K562 treated with DMSO at 1 percent for 24 hours (cell line): ENCODE results near the gene SYCP1. TPM values are rescaled to one million over a fixed set of nuclear protein-coding genes. Genes with fewer than 3 reads are reported as not detected.

Experiments
- total RNA-seq: library from RNA; unstranded; fragments of 300-600 nt; gene quantifications from 2 replicates; pipeline ENCODE4 v1.2.3, GENCODE V29; 2022; ENCODE audit warnings: low read depth; ENCODE audit not compliant: insufficient read depth

Gene SYCP1, protein sequence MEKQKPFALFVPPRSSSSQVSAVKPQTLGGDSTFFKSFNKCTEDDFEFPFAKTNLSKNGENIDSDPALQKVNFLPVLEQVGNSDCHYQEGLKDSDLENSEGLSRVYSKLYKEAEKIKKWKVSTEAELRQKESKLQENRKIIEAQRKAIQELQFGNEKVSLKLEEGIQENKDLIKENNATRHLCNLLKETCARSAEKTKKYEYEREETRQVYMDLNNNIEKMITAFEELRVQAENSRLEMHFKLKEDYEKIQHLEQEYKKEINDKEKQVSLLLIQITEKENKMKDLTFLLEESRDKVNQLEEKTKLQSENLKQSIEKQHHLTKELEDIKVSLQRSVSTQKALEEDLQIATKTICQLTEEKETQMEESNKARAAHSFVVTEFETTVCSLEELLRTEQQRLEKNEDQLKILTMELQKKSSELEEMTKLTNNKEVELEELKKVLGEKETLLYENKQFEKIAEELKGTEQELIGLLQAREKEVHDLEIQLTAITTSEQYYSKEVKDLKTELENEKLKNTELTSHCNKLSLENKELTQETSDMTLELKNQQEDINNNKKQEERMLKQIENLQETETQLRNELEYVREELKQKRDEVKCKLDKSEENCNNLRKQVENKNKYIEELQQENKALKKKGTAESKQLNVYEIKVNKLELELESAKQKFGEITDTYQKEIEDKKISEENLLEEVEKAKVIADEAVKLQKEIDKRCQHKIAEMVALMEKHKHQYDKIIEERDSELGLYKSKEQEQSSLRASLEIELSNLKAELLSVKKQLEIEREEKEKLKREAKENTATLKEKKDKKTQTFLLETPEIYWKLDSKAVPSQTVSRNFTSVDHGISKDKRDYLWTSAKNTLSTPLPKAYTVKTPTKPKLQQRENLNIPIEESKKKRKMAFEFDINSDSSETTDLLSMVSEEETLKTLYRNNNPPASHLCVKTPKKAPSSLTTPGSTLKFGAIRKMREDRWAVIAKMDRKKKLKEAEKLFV
- not detected in 2 replicates for total RNA-seq

GRCh38 chr1:114854693-114855320 lies at the start of gene SYCP1:
Gene SYCP1 (plus strand): TSS chr1:114854863. CDS start chr1:114855465, 602 bp downstream.

GRCh38 chr1:115029526-115029925 lies 174.9 kb downstream of the SYCP1 start, which contains the start of gene TSHB:
Gene TSHB (plus strand): TSS chr1:115029826. CDS start chr1:115033363, 3,537 bp downstream.

Other genes with a start within 250 kb of the SYCP1 start
- gene DENND2C, start 184.8 kb upstream of the SYCP1 start, total RNA-seq: 0.25 and 0.30 TPM in 2 replicates
- not detected in 2 replicates for gene AMPD1, start 159.3 kb upstream of the SYCP1 start, total RNA-seq
- 19.9 and 25.4 TPM in 2 replicates for gene NRAS, start 138.1 kb upstream of the SYCP1 start, total RNA-seq
- gene CSDE1, start 96.9 kb upstream of the SYCP1 start, total RNA-seq: 151 and 172 TPM in 2 replicates
- gene SIKE1, start 74.2 kb upstream of the SYCP1 start, total RNA-seq: 38.1 and 63.9 TPM in 2 replicates
- gene TSHB, start 175.0 kb downstream of the SYCP1 start, total RNA-seq: not detected in 2 replicates
- gene TSPAN2, start 234.6 kb downstream of the SYCP1 start, total RNA-seq: not detected in 2 replicates